Measurements from ENCODE around the gene PROZ.
A peak's percentile ranks its signal among the peaks of the same experiment; 100 is the strongest.
"Not testable (repeated sequence)": the region's sequence is repeated elsewhere in the genome, so short reads cannot be mapped to it uniquely, and the experiment has no call there.

PROZ gene

GRCh38 chr13:113157929-113158747, at the start of gene PROZ:
TSS of gene PROZ (plus strand) at chr13:113158648. CDS start at chr13:113158661, 13 bp downstream.
- DNase-seq = no peak

- DNase-seq = no peak
These were observed 49.0 kb upstream of the PROZ start for GRCh38 chr13:113109151-113110047.

GRCh38 chr13:113110048-113110851, 48.2 kb upstream of the PROZ start:
- peak; percentile 20 for DNase-seq

GRCh38 chr13:113110852-113111315, 47.6 kb upstream of the PROZ start:
- no peak for DNase-seq

GRCh38 chr13:113111821-113112220, 46.6 kb upstream of the PROZ start:
- not testable (repeated sequence) for DNase-seq

- DNase-seq = not testable (repeated sequence)
These were observed 46.0 kb upstream of the PROZ start for GRCh38 chr13:113112475-113112874.

- no peak for DNase-seq
These were observed 45.3 kb upstream of the PROZ start for GRCh38 chr13:113112893-113113845.

GRCh38 chr13:113113846-113114271, 44.6 kb upstream of the PROZ start:
- no peak for DNase-seq

GRCh38 chr13:113114511-113115362, 43.7 kb upstream of the PROZ start:
- no peak for DNase-seq

GRCh38 chr13:113115363-113116205, 42.9 kb upstream of the PROZ start:
- DNase-seq = no peak

- DNase-seq = no peak
These were observed 42.1 kb upstream of the PROZ start for GRCh38 chr13:113116206-113116800.

- DNase-seq = no peak
These were observed 41.6 kb upstream of the PROZ start for GRCh38 chr13:113116871-113117271.

GRCh38 chr13:113117335-113117872, 41.0 kb upstream of the PROZ start:
- DNase-seq = no peak

- DNase-seq = no peak
These were observed 40.6 kb upstream of the PROZ start for GRCh38 chr13:113117911-113118260.

- DNase-seq = no peak
These were observed 40.0 kb upstream of the PROZ start for GRCh38 chr13:113118261-113119021.

GRCh38 chr13:113119166-113119821, 39.2 kb upstream of the PROZ start:
- DNase-seq = no peak

- no peak for DNase-seq
These were observed 38.6 kb upstream of the PROZ start for GRCh38 chr13:113119822-113120189.
